Lower lobe of right lung (tissue), 2 donors: ENCODE measurements around the gene LDB3. TPM values are rescaled to one million over a fixed set of nuclear protein-coding genes. Genes with fewer than 3 reads are reported as not detected.

Experiments
- ATAC-seq, 2 donors: fragments of 200-7000 bp; cut with Tn5 transposase; one replicate each; pipeline ENCODE4 v1.9.1; 2020 to 2022; ENCODE audit warnings: mild to moderate bottlenecking in 2 of 2, moderate library complexity in 2 of 2
- DNase-seq: peaks from one replicate; pipeline ENCODE4 v3.0.0-alpha.2; 2020
- H3K27ac ChIP-seq: fragments of 200-600 bp; one replicate; pipeline ENCODE4 v1.8.0; 2022
- H3K27me3 ChIP-seq: fragments of 200-600 bp; one replicate; pipeline ENCODE4 v1.8.0; 2022; ENCODE audit warnings: low read depth
- H3K36me3 ChIP-seq: fragments of 200-600 bp; one replicate; pipeline ENCODE4 v1.8.0; 2022; ENCODE audit warnings: mild to moderate bottlenecking
- H3K4me1 ChIP-seq: fragments of 200-600 bp; one replicate; pipeline ENCODE4 v1.8.0; 2022
- H3K4me3 ChIP-seq: fragments of 200-600 bp; one replicate; pipeline ENCODE4 v1.8.0; 2022; ENCODE audit warnings: mild to moderate bottlenecking
- H3K9me3 ChIP-seq: fragments of 200-600 bp; one replicate; pipeline ENCODE4 v1.8.0; 2022
- intact Hi-C: fragments of 100-400 bp; cut with DNase I; formaldehyde crosslinking; loops from one replicate; pipeline ENCODE4 v1.11.0; 2022
- total RNA-seq: library from RNA; stranded (reverse); fragmentation: NEBNext Ultra II Directional; extraction: Animal tissue kit (Norgen Biotek cat#: 25700); gene quantifications from one replicate; pipeline ENCODE4 v1.2.1, GENCODE V29; 2021
- TF ChIP-seq, protein P1 (sequence below): fragments of 200-600 bp; IDR thresholded peaks from one replicate; pipeline ENCODE4 v1.8.0; 2022; ENCODE audit warnings: antibody characterized with exemption, mild to moderate bottlenecking
- donor health status: DM: no; HTN: yes; CAD: no; lungs with severe emphysema.

LDB3 gene
- total RNA-seq, 1 donor from 2014 or later, result 2.2 TPM

DNA sequence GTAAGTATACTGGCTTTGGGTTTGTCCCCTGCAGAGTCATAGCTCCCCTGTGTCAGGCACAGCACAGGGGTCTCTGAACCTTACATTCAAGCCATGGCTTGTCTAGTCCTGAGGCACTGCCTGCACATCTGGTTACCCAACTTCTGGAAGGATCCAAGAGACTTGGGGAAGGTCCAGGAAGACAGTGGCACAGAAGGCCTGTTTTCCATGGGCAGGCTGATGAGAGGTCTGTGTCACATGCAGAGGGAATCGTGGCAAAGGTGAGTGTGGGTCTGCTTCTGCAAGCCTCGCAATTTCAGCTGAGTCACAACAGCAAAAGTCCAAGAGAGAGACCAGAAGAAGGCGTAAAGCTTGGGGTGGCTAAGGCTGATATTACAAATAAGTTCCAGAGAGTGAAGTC is 59.7 kb downstream of the LDB3 start:
- Histone ChIP-seq H3K27me3 (no peaks in the 10 kb centered on the region), H3K36me3 (no peaks in the 10 kb centered on the region), H3K4me1 (peaks cover 8% of the 10 kb centered on the region), H3K4me3 (no peak overlapping the region), H3K9me3 (no peaks in the 10 kb centered on the region), H3K27ac (no peak overlapping the region)
- ATAC-seq, result no peak
- DNase-seq, result no peak
- TF ChIP-seq, protein P1, sequence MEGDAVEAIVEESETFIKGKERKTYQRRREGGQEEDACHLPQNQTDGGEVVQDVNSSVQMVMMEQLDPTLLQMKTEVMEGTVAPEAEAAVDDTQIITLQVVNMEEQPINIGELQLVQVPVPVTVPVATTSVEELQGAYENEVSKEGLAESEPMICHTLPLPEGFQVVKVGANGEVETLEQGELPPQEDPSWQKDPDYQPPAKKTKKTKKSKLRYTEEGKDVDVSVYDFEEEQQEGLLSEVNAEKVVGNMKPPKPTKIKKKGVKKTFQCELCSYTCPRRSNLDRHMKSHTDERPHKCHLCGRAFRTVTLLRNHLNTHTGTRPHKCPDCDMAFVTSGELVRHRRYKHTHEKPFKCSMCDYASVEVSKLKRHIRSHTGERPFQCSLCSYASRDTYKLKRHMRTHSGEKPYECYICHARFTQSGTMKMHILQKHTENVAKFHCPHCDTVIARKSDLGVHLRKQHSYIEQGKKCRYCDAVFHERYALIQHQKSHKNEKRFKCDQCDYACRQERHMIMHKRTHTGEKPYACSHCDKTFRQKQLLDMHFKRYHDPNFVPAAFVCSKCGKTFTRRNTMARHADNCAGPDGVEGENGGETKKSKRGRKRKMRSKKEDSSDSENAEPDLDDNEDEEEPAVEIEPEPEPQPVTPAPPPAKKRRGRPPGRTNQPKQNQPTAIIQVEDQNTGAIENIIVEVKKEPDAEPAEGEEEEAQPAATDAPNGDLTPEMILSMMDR, result no peak
- intact Hi-C loops, result no loop called here

DNA sequence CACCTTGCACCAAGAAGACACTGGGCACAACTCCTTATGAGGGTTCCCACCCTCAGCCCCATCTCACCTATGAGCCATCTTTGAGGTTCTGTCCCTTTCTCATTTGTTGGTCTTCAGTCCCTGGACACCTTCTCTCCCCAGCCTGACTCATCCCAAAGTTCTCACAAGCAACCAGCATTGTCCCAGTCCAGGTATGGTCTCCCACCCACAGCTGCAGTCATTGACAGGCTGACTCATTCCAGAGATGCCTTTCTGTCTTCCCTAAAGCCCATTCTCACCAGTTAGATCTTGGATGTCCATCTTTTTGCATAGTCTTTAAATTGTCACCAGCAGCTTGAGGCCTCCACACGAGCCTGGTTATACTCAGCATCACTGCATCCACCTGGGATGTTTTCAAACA is 61.4 kb downstream of the LDB3 start:
- H3K9me3 ChIP-seq, result no peaks in the 10 kb centered on the region
- H3K27ac ChIP-seq, result no peak overlapping the region
- intact Hi-C loops, result no loop called here
- no peak overlapping the region for H3K4me3 ChIP-seq
- peaks cover 23% of the 10 kb centered on the region for H3K4me1 ChIP-seq
- ATAC-seq (no peak), DNase-seq (no peak)
- no peaks in the 10 kb centered on the region for H3K36me3 ChIP-seq
- no peaks in the 10 kb centered on the region for H3K27me3 ChIP-seq
- TF ChIP-seq, protein P1, result no peak

- H3K36me3 ChIP-seq, result no peaks in the 10 kb centered on the region
- TF ChIP-seq, protein P1, result no peak
- no peak overlapping the region for H3K27ac ChIP-seq
- ATAC-seq, result no peak
- H3K27me3 ChIP-seq, result no peaks in the 10 kb centered on the region
- peaks cover 23% of the 10 kb centered on the region for H3K4me1 ChIP-seq
- DNase-seq, result no peak
- H3K4me3 ChIP-seq, result no peak overlapping the region
- intact Hi-C loops, result no loop called here
- no peaks in the 10 kb centered on the region for H3K9me3 ChIP-seq
Measured at GRCh38 chr10:86730227-86730626, 61.9 kb downstream of the LDB3 start.

DNA sequence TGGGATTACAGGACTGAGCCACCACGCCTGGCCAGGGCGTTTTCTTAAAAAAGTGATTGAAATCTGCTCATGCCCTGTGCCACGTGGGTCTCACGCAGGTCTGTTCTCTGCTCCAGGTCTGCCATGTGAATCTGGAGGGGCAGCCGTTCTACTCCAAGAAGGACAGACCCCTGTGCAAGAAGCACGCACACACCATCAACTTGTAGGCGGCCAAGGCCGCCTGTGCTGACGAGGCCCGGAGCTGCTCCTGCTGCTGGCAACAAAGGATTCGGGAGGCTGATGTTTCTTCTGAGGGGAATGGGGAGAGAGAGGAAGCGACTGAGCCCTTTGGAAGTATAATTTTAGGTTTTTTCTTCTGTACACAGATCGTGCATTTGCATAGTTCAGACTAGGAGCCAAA is 64.5 kb downstream of the LDB3 start:
- intact Hi-C loops, result no loop called here
- TF ChIP-seq, protein P1, result no peak
- Histone ChIP-seq H3K4me1 (peaks cover 23% of the 10 kb centered on the region), H3K27me3 (no peaks in the 10 kb centered on the region), H3K4me3 (no peak overlapping the region), H3K27ac (peak overlapping the region; percentile 64), H3K36me3 (no peaks in the 10 kb centered on the region), H3K9me3 (no peaks in the 10 kb centered on the region)
- ATAC-seq (peak; percentile 4 to 33), DNase-seq (no peak)

- Histone ChIP-seq H3K9me3 (no peaks in the 10 kb centered on the region), H3K4me1 (peaks cover 23% of the 10 kb centered on the region), H3K4me3 (no peak overlapping the region), H3K27me3 (no peaks in the 10 kb centered on the region), H3K27ac (peak overlapping the region; percentile 64), H3K36me3 (no peaks in the 10 kb centered on the region)
- TF ChIP-seq, protein P1, result no peak
- DNase-seq (no peak), ATAC-seq (peak; percentile 93 to 96)
- intact Hi-C loops, result no loop called here
Measured at GRCh38 chr10:86733260-86733671, 65.0 kb downstream of the LDB3 start.
